Colonic mucosa (tissue), 4 donors: ENCODE results near the gene DBNDD1. TPM values are rescaled to one million over a fixed set of nuclear protein-coding genes. Genes with fewer than 3 reads are reported as not detected.

Experiments used
- DNase-seq: peaks from one replicate; pipeline ENCODE4 v3.0.0-alpha.2; 2020
- H3K27ac ChIP-seq: fragments of 200-600 bp; one replicate; pipeline ENCODE4 v1.8.0; 2021
- H3K27me3 ChIP-seq: fragments of 200-600 bp; one replicate; pipeline ENCODE4 v1.8.0; 2021
- H3K36me3 ChIP-seq: fragments of 200-600 bp; one replicate; pipeline ENCODE4 v1.8.0; 2021
- H3K4me1 ChIP-seq: fragments of 200-600 bp; one replicate; pipeline ENCODE4 v1.8.0; 2021; ENCODE audit warnings: mild to moderate bottlenecking
- H3K4me3 ChIP-seq: fragments of 200-600 bp; one replicate; pipeline ENCODE4 v1.8.0; 2021
- H3K9ac ChIP-seq, 2 donors: one replicate each; pipeline ENCODE4 v1.7.0; 2013; ENCODE audit warnings: control low read depth in 2 of 2, low read depth in 2 of 2, low read length in 2 of 2
- H3K9me3 ChIP-seq: fragments of 200-600 bp; one replicate; pipeline ENCODE4 v1.8.0; 2021
- intact Hi-C: fragments of 100-400 bp; cut with DNase I; formaldehyde crosslinking; loops from one replicate; pipeline ENCODE4 v1.14.1; 2022
- total RNA-seq, 2 donors: library from RNA; stranded (reverse); fragmentation: NEBNext Ultra II Directional in 1 of 2; extraction: Animal tissue kit (Norgen Biotek cat#: 25700) in 1 of 2; gene quantifications; one replicate each; pipeline ENCODE4 v1.2.1, GENCODE V29; 2021
- TF ChIP-seq, protein P1 (sequence below): fragments of 200-600 bp; IDR thresholded peaks from one replicate; pipeline ENCODE4 v1.8.0; 2022; ENCODE audit warnings: antibody characterized with exemption, mild to moderate bottlenecking
- donor health status: healthy.
- donor health status: DM: no; HTN: no; CAD: no.
- donor health status: DM: no; HTN: no; CAD: no.

Gene DBNDD1
- total RNA-seq, 2 donors from 2014 or later: 2.2 to 5.5 TPM

DNA sequence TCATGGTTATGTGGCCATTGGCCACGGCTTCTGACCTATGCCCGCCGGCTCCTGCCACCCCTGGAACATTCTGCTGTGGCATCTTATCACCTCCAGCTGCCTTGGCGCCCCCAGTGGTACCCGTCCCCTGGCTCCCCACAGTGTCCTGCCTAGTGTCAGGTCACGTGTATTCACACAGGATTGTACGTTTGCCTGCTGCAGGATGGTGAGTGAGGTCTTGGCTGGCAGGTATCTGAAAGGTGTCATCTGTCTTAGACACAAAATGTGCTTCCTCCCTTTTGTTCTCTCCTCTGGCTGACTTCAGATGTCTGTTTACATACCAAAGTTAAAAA lies 24.9 kb downstream of the DBNDD1 start:
- no peak overlapping the region for H3K27ac ChIP-seq
- TF ChIP-seq, protein P1, sequence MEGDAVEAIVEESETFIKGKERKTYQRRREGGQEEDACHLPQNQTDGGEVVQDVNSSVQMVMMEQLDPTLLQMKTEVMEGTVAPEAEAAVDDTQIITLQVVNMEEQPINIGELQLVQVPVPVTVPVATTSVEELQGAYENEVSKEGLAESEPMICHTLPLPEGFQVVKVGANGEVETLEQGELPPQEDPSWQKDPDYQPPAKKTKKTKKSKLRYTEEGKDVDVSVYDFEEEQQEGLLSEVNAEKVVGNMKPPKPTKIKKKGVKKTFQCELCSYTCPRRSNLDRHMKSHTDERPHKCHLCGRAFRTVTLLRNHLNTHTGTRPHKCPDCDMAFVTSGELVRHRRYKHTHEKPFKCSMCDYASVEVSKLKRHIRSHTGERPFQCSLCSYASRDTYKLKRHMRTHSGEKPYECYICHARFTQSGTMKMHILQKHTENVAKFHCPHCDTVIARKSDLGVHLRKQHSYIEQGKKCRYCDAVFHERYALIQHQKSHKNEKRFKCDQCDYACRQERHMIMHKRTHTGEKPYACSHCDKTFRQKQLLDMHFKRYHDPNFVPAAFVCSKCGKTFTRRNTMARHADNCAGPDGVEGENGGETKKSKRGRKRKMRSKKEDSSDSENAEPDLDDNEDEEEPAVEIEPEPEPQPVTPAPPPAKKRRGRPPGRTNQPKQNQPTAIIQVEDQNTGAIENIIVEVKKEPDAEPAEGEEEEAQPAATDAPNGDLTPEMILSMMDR: no peak
- H3K4me1 ChIP-seq: no peaks in the 10 kb centered on the region
- H3K36me3 ChIP-seq: no peaks in the 10 kb centered on the region
- DNase-seq: no peak
- intact Hi-C loops: no loop called here
- no peak overlapping the region for H3K9ac ChIP-seq
- no peak overlapping the region for H3K4me3 ChIP-seq
- no peaks in the 10 kb centered on the region for H3K27me3 ChIP-seq
- H3K9me3 ChIP-seq: no peaks in the 10 kb centered on the region

DNA sequence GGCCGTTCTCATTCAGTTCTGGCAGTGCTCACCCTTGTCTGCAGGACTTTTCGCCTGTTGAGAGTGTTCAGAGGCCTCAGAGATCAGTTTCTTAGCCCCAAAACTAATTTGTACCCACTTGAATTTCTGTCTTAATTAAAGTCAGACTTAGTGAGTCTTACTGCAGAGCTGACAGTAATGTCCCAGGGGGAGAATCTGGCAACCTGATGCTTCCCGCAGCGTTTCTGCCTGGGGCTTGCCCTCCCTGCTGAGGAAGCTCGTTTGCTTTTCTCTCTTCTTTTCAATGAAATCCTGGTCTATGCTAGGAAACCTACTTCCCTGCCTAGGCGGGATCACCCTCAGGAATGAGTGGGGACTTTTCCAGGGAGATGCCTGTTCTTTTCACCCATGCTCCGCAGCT lies 25.3 kb downstream of the DBNDD1 start:
- H3K4me1 ChIP-seq: no peaks in the 10 kb centered on the region
- H3K4me3 ChIP-seq: no peak overlapping the region
- no peaks in the 10 kb centered on the region for H3K36me3 ChIP-seq
- intact Hi-C loops: no loop called here
- no peaks in the 10 kb centered on the region for H3K27me3 ChIP-seq
- H3K27ac ChIP-seq: no peak overlapping the region
- TF ChIP-seq, protein P1: no peak
- no peaks in the 10 kb centered on the region for H3K9me3 ChIP-seq
- no peak for DNase-seq
- no peak overlapping the region for H3K9ac ChIP-seq

DNA sequence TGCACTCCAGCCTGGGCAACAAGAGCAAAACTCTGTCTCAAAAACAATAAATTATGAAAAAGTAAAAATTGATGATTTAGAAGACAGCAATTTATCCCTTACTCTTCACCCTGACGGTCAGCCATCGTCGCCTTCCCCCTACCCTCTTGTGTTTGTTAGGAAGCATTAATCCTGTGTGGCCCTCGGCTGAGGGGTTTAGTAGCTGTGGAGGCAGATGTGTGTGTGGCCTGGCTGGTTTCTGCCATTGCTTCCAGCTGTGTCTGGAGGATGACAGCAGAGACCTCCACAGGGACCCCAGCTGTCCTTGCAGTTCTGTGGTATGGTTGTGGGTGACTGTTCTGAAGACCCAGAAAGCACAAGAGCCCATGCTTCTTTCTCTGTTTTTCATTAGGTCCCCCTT lies 25.9 kb downstream of the DBNDD1 start:
- Histone ChIP-seq H3K4me3 (no peak overlapping the region), H3K9me3 (no peaks in the 10 kb centered on the region), H3K4me1 (no peaks in the 10 kb centered on the region), H3K36me3 (no peaks in the 10 kb centered on the region), H3K9ac (no peak overlapping the region), H3K27me3 (no peaks in the 10 kb centered on the region), H3K27ac (no peak overlapping the region)
- DNase-seq: no peak
- intact Hi-C loops: no loop called here
- TF ChIP-seq, protein P1: no peak

DNA sequence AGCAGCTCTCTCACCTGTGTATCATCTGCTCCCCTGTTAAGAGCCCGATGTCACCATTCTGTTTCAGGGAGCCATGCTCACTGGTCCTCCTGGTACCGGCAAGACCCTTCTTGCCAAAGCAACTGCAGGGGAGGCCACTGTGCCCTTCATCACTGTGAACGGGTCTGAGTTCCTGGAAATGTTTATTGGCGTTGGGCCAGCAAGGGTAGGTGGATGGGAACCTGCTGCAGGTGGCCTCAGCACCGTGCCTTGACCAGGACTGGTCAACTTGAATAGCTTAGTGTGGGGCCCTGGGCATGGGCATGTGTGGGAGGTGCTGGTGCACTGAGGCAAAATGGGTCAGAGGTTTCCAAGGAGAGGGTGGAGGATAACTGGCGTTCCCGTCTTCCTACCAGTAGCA lies 28.5 kb downstream of the DBNDD1 start:
- Histone ChIP-seq H3K36me3 (no peaks in the 10 kb centered on the region), H3K4me1 (no peaks in the 10 kb centered on the region), H3K9ac (no peak overlapping the region), H3K27me3 (no peaks in the 10 kb centered on the region), H3K9me3 (no peaks in the 10 kb centered on the region), H3K4me3 (no peak overlapping the region), H3K27ac (no peak overlapping the region)
- TF ChIP-seq, protein P1: no peak
- intact Hi-C loops: no loop called here
- DNase-seq: no peak

DNA sequence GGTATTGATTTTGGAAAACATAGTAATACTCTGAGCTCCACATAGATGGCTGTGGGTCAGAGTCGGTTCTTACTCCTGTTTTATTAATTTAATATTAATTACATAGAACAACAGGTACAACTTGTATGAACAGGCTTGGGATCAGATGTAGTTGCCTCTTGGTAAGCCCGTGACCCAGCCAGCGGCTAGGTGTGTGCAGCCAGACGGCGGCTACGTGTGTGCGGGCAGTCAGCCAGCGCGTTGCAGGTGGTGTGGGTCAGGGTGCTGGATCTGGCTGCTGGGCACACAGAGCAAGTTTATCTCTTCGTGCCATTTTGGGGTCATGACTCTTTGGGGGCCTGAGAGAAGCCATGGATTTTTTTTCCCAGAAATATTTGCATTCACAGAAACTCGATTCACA lies 30.3 kb downstream of the DBNDD1 start:
- Histone ChIP-seq H3K4me3 (no peak overlapping the region), H3K9ac (no peak overlapping the region), H3K9me3 (no peaks in the 10 kb centered on the region), H3K27me3 (no peaks in the 10 kb centered on the region), H3K4me1 (no peaks in the 10 kb centered on the region), H3K27ac (no peak overlapping the region), H3K36me3 (peaks cover 4% of the 10 kb centered on the region)
- TF ChIP-seq, protein P1: no peak
- DNase-seq: no peak
- intact Hi-C loops: no loop called here

DNA sequence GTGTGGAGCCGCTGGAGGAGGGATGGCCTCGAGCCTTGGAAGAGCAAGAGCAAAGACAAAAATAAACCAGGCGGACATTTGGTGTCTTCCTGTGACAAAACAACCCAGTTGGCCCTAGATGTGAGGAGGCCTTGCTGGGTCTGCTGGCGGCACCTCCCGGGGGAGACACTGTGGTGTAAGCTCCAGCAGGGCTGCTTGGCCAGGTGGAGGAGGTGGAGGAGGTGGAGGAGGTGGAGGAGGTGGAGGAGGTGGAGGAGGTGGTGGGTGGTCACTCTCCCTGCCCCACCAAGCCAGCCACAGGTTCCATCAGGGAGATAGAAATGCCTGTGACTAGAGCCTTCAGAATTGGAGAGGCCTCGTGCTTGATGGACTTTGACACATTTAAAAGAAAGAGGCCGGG lies 32.1 kb downstream of the DBNDD1 start:
- Histone ChIP-seq H3K27me3 (no peaks in the 10 kb centered on the region), H3K27ac (no peak overlapping the region), H3K36me3 (peaks cover 10% of the 10 kb centered on the region), H3K4me1 (no peaks in the 10 kb centered on the region), H3K9me3 (no peaks in the 10 kb centered on the region), H3K9ac (no peak overlapping the region), H3K4me3 (no peak overlapping the region)
- no peak for DNase-seq
- intact Hi-C loops: no loop called here
- TF ChIP-seq, protein P1: no peak
